HG03460 (cell line): ENCODE measurements around the gene CEP126.

ENCODE experiments used
- ATAC-seq: cut with Tn5 transposase; IDR thresholded peaks from one replicate; pipeline ENCODE4 v1.9.1; 2021; ENCODE audit not compliant: unreplicated experiment

CEP126 gene

DNA sequence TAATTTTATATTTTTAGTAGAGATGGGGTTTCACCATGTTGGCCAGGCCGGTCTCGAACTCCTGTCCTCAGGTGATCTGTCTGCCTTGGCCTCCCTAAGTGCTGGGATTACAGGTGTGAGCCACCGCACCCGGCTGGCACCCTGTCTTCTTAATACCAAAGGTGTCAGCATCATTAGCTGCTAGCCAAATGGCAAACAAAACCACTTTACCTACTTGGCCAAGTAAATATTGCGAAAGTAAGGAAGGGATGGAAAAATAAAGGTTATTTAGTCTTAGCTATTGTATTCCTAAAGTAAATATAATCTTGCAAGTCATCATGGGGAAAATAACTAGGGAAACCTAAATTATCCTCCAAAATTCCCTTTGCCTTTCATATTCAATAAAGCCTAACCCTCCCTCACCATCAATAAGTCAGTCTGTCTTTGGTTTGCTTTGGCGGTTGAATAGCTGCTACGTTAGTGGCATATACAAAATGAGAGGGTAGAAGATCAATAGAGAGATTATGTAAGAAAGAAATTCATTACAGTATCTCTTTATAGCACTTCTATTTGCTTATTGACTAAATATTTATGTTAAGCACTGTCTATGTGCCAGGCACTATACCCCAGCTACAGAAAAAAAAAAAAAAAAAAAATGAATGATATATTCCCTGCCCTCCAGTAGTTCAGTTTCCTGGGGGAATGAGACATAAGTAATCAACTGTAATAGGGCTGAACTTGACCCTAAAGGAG, 92.2 kb downstream of the CEP126 start:
- ATAC-seq, result no peak

DNA sequence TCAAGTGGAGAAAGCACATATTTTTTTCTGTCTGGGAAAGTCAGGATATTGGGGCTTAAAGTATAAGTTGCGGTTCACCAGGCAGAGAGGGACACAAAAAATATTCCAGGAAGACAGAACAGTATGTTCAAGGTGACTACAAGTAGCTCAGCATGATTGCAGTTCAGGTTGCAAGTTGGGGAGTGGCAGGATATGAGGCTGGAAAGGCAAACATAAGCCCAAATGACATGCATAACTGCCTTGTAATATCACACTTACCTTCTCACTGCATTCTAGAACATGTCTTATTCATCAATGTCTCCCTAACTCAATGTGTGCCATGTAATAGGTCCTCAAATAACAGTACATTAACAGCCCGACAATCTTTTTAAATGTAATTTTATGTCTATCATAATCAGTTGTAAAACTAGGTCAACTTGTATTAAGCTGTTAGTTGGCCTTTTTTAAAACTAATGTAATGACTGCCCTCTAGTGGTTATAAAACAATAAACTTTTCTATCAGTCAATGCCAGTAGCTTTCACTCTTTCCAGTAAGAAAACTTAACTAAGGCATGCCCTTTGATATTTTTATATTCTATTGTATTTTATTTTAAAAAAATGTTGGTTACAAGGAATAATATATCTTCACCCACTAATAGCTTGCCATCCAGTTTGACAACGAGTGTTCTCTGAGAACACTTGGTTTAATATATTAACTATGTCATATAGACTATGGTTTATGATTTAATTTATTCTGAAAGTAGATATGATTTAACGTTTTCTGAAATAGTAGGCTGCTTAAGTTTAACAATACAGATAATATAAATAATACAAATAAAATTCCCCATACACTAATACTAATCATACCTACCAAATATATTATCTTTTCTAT, 93.0 kb downstream of the CEP126 start:
- peak; percentile 75 for ATAC-seq

- no peak for ATAC-seq
These were observed 96.1 kb downstream of the CEP126 start for GRCh38 chr11:102010776-102011494.

DNA sequence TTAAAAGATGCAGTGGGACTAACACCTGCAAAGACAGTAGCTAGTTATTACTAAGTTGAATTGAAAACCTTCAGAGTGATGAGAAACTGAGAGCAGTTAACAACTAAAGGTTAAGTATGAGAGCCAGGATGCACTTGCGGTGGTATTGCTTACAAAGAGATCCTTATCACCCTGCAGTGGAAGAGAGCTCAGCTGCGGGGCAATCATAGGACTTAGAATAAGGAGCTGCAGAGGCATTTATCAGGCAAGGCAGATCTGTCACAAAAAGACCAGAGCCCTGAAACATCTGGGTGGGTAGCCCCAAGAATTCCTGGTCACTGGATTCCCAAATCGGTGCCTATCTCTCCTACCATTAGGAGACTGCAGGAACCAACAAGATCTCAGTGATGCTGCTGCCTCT, 98.1 kb downstream of the CEP126 start:
- no peak for ATAC-seq

DNA sequence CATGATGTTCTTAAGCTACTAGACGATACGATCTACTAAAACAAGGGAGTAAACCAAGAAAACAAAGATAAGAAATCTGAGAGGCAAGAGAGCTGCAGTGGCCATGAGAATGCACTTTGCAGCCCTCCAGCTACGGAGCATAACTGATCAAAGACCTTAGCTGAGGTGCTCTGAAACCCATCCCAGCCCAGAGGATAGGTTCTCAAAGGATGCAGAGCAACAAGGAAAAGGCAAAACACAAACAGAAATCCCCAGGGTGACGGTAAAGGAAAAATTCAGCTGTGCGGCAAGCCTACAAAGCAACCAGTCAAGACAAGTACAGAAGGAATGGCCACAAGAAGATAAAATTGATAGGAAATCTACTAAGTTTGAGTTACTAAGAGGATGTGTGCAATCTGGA, 99.9 kb downstream of the CEP126 start:
- no peak for ATAC-seq

- no peak for ATAC-seq
These were observed 102.2 kb downstream of the CEP126 start for GRCh38 chr11:102017026-102017425.

- no peak for ATAC-seq
These were observed 111.4 kb downstream of the CEP126 start for GRCh38 chr11:102026217-102026616.

DNA sequence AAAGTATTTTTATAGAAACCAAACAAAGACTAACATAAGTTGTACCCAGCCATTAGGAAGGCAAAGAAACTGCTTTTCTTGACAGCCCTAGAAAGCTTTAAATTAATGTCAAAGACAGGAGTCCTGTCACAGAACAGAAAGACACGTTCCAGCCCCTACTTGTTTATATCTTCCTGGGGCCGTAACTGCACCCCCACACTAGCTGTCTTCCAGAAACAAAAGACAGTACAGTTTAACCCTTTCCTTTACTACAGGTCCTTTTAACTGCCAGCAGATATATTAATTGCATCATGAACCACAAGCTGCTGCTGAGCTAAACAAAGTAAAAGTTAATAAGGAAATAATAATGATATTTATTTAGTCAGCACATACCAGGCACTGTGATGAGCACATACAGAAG, 112.1 kb downstream of the CEP126 start:
- no peak for ATAC-seq

GRCh38 chr11:102036757-102037156, 121.9 kb downstream of the CEP126 start:
- no peak for ATAC-seq

DNA sequence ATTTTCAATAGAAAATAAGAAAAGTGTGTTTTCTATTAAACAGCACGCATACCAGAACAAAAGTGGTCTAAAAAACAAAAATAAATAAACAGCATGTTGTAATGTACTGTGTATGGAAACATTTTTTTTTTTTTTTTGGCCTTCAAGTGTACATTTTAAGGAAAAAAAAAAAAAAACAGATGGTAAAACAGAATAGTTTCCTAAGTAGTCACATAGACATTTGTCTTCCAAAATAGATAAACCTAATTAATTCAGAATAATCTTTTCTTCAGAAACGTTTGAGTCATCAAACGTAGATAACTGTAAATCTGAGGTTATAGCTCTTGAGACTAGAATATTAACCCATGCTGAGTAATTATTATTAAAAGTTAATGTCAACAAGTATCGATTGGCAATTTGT, 132.0 kb downstream of the CEP126 start:
- no peak for ATAC-seq

GRCh38 chr11:102047305-102047924, 132.6 kb downstream of the CEP126 start, which contains the start of gene CFAP300:
CFAP300 (plus strand) TSS chr11:102047437; CDS start chr11:102047471, 34 bp downstream.
- ATAC-seq, result no peak
